ENCODE results near the gene SF3A2.

Gene SF3A2

DNA sequence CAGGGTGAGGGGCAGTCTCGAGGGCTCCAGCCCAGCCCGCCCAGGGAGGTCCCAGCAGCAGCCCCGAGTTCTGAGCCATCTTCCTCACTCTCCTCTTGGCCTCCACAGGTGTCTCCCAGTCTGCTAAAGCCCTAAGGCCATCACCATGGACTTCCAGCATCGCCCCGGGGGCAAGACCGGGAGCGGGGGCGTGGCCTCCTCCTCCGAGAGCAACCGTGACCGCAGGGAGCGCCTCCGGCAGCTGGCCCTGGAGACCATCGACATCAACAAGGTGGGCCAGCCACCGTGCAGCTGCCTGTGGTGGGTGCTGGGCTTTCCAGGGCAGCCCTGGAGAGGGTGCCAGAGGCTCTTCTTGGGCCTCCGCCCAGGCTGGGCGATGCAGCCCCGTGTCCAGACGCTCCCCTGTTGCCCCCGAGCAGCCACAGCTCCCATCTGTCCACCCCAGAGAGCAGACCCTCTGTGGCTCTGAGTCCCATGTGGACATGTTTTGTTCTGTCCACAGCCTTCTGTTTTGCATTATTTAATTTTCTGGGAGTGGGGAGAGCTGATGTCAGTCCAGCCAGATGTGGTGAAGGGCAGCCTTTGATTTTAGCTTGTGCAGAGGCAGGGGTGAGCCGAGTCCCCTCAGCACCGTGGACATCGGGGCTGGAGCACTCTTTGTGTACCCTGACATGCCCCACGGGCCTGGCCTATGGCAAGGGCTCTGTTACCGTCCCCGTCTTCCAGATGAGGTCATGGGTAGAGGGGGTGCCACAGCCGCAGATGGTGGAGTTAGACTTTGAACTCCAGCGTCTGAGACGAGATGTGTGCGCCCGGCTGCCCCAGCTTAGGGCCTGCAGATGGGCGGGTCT, 6.9 kb downstream of the SF3A2 start:
- H3K36me3 ChIP-seq (ENCODE audit: insufficient read depth, low read length): peaks cover 91% of the 10 kb centered on the region
- H3K4me2 ChIP-seq (ENCODE audit: insufficient read depth, low read length): no peak overlapping the region
- no peak overlapping the region for H2AFZ ChIP-seq (ENCODE audit: low read depth, low read length)
- no peak overlapping the region for H3K27ac ChIP-seq (ENCODE audit: low read length)
- no peak overlapping the region for H3K4me3 ChIP-seq (ENCODE audit: low read depth in 1 of 2, low read length in 2 of 2)
- H3K27me3 ChIP-seq (ENCODE audit: insufficient read depth, low read length, poor library complexity): no peaks in the 10 kb centered on the region
- H3K79me2 ChIP-seq (ENCODE audit: insufficient read depth, low read length): peaks cover 79% of the 10 kb centered on the region
- H3K4me1 ChIP-seq (ENCODE audit: insufficient read depth, low read length): peaks cover 35% of the 10 kb centered on the region
- H3K9ac ChIP-seq (ENCODE audit: low read depth, low read length): no peak overlapping the region
- ATAC-seq (ENCODE audit: insufficient read depth, low read depth) (no peak), DNase-seq (no peak)
- H3K9me3 ChIP-seq (ENCODE audit: insufficient read depth, low read length, severe bottlenecking): no peaks in the 10 kb centered on the region
- peaks cover 90% of the 10 kb centered on the region for H4K20me1 ChIP-seq (ENCODE audit: insufficient read depth, low read length)
- TF ChIP-seq, protein P1, sequence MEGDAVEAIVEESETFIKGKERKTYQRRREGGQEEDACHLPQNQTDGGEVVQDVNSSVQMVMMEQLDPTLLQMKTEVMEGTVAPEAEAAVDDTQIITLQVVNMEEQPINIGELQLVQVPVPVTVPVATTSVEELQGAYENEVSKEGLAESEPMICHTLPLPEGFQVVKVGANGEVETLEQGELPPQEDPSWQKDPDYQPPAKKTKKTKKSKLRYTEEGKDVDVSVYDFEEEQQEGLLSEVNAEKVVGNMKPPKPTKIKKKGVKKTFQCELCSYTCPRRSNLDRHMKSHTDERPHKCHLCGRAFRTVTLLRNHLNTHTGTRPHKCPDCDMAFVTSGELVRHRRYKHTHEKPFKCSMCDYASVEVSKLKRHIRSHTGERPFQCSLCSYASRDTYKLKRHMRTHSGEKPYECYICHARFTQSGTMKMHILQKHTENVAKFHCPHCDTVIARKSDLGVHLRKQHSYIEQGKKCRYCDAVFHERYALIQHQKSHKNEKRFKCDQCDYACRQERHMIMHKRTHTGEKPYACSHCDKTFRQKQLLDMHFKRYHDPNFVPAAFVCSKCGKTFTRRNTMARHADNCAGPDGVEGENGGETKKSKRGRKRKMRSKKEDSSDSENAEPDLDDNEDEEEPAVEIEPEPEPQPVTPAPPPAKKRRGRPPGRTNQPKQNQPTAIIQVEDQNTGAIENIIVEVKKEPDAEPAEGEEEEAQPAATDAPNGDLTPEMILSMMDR (IDR thresholded peaks at IDR 0.05; ENCODE audit: borderline replicate concordance, extremely low read depth, low read length, poor library complexity, severe bottlenecking): no peak
- no peak for TF ChIP-seq EZH2 (IDR thresholded peaks at IDR 0.05; ENCODE audit: borderline replicate concordance, low read depth, low read length, severe bottlenecking)

DNA sequence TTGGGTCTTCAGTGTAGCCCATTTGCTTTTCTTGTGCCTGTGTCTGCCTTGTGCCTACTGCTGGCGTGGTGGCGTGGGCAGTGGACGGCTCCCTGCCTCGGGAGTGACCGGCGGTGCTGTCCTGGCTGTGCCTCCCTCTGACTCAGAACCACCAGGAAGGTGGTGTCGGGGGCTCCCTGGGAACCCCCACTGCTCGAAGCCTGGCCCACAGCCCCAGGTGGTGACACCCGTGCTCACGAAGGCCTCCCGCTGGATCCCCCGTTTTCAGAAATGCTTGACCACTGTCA, 7.4 kb downstream of the SF3A2 start:
- Histone ChIP-seq H3K4me2 (ENCODE audit: insufficient read depth, low read length) (no peak overlapping the region), H3K9ac (ENCODE audit: low read depth, low read length) (no peak overlapping the region), H4K20me1 (ENCODE audit: insufficient read depth, low read length) (peaks cover 90% of the 10 kb centered on the region), H2AFZ (ENCODE audit: low read depth, low read length) (no peak overlapping the region), H3K4me1 (ENCODE audit: insufficient read depth, low read length) (peaks cover 29% of the 10 kb centered on the region), H3K27ac (ENCODE audit: low read length) (no peak overlapping the region), H3K27me3 (ENCODE audit: insufficient read depth, low read length, poor library complexity) (no peaks in the 10 kb centered on the region), H3K36me3 (ENCODE audit: insufficient read depth, low read length) (peaks cover 93% of the 10 kb centered on the region), H3K79me2 (ENCODE audit: insufficient read depth, low read length) (peaks cover 73% of the 10 kb centered on the region), H3K9me3 (ENCODE audit: insufficient read depth, low read length, severe bottlenecking) (no peaks in the 10 kb centered on the region), H3K4me3 (ENCODE audit: low read depth in 1 of 2, low read length in 2 of 2) (no peak overlapping the region)
- TF ChIP-seq, protein P1 (IDR thresholded peaks at IDR 0.05; ENCODE audit: borderline replicate concordance, extremely low read depth, low read length, poor library complexity, severe bottlenecking): no peak
- TF ChIP-seq EZH2 (IDR thresholded peaks at IDR 0.05; ENCODE audit: borderline replicate concordance, low read depth, low read length, severe bottlenecking): no peak
- DNase-seq (no peak), ATAC-seq (ENCODE audit: insufficient read depth, low read depth) (no peak)

DNA sequence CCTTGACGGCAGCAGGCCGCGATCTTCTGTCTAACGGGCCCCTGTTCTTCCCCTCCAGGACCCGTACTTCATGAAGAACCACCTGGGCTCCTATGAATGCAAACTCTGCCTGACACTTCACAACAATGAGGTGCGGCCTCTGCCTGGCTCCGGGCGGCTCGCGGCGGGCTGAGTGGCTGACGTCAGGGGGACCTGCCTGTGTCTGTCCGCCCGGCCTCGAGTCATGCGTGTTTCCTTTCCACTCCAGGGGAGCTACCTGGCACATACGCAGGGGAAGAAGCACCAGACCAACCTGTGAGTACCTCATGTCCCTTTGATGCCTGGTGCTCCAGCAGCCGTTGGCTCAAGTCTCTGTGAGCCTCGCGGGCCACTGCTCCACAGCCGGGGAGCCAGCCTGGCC, 7.9 kb downstream of the SF3A2 start:
- no peak for ATAC-seq (ENCODE audit: insufficient read depth, low read depth)

More for the DNA sequence above, 7.9 kb downstream of the SF3A2 start:
- no peak for DNase-seq
- Histone ChIP-seq H4K20me1 (ENCODE audit: insufficient read depth, low read length) (peaks cover 94% of the 10 kb centered on the region), H3K9me3 (ENCODE audit: insufficient read depth, low read length, severe bottlenecking) (no peaks in the 10 kb centered on the region), H2AFZ (ENCODE audit: low read depth, low read length) (no peak overlapping the region), H3K4me2 (ENCODE audit: insufficient read depth, low read length) (no peak overlapping the region), H3K9ac (ENCODE audit: low read depth, low read length) (no peak overlapping the region), H3K27ac (ENCODE audit: low read length) (no peak overlapping the region), H3K4me1 (ENCODE audit: insufficient read depth, low read length) (peaks cover 25% of the 10 kb centered on the region), H3K27me3 (ENCODE audit: insufficient read depth, low read length, poor library complexity) (no peaks in the 10 kb centered on the region), H3K36me3 (ENCODE audit: insufficient read depth, low read length) (peaks cover 97% of the 10 kb centered on the region), H3K79me2 (ENCODE audit: insufficient read depth, low read length) (peaks cover 69% of the 10 kb centered on the region), H3K4me3 (ENCODE audit: low read depth in 1 of 2, low read length in 2 of 2) (no peak overlapping the region)
- TF ChIP-seq EZH2 (IDR thresholded peaks at IDR 0.05; ENCODE audit: borderline replicate concordance, low read depth, low read length, severe bottlenecking): no peak
- TF ChIP-seq, protein P1 (IDR thresholded peaks at IDR 0.05; ENCODE audit: borderline replicate concordance, extremely low read depth, low read length, poor library complexity, severe bottlenecking): no peak

Measured in DND-41 (cell line).